PC-3 (cell line): ENCODE measurements around the gene ABHD14A. TPM values are rescaled to one million over a fixed set of nuclear protein-coding genes. Genes with fewer than 3 reads are reported as not detected.

Experiments
- ATAC-seq: fragments of 200-7000 bp; cut with Tn5 transposase; 2 replicates; pipeline ENCODE4 v1.9.1; 2020; ENCODE audit warnings: mild to moderate bottlenecking, moderate library complexity
- BruUV-seq: library from RNA; stranded (reverse); fragments of 400-500 nt; replicated peaks from 2 replicates; lab custom pipeline; 2021; lab: Mats Ljungman, UMichigan
- CTCF ChIA-PET: fragments of 300-600 bp; sonication (Branson Sonifier 250); formaldehyde crosslinking; loops from one replicate; lab custom pipeline; 2022; ENCODE audit warnings: antibody characterized with exemption; lab: Charles Lee
- POLR2A ChIA-PET: fragments of 300-600 bp; sonication (Branson Sonifier 250); formaldehyde crosslinking; loops from one replicate; lab custom pipeline; 2022; ENCODE audit warnings: antibody characterized with exemption; ENCODE audit not compliant: unreplicated experiment; lab: Charles Lee
- DNase-seq: peaks from one replicate; pipeline ENCODE4 v3.0.0-alpha.2; 2015
- H2AFZ ChIP-seq: fragments of 300-600 bp; sonication (generic); 2 replicates; pipeline ENCODE4 v1.6.0; 2016; ENCODE audit warnings: antibody characterized with exemption, low read length
- H3F3A ChIP-seq: fragments of 300-600 bp; sonication (generic); one replicate; pipeline ENCODE4 v1.6.0; 2017; ENCODE audit warnings: antibody characterized with exemption, low read length, control low read depth, mild to moderate bottlenecking; ENCODE audit not compliant: unreplicated experiment
- H3K27ac ChIP-seq: fragments of 300-600 bp; sonication (generic); 2 replicates; pipeline ENCODE4 v1.5.1; 2016; ENCODE audit warnings: mild to moderate bottlenecking, low read length
- H3K27me3 ChIP-seq: fragments of 300-600 bp; sonication (generic); 2 replicates; pipeline ENCODE4 v1.6.1; 2016; ENCODE audit warnings: low read length, mixed read lengths
- H3K36me3 ChIP-seq: fragments of 300-600 bp; sonication (generic); 2 replicates; pipeline ENCODE4 v1.6.1; 2016; ENCODE audit warnings: low read depth, mixed run types, low read length, mixed read lengths
- H3K4me1 ChIP-seq: fragments of 300-600 bp; sonication (generic); 2 replicates; pipeline ENCODE4 v1.5.1; 2016; ENCODE audit warnings: low read length; ENCODE audit not compliant: insufficient read depth
- H3K4me2 ChIP-seq: fragments of 300-600 bp; sonication (generic); 2 replicates; pipeline ENCODE4 v1.6.0; 2016; ENCODE audit warnings: low read length
- H3K4me3 ChIP-seq: fragments of 300-600 bp; sonication (generic); 2 replicates; pipeline ENCODE4 v1.5.1; 2016; ENCODE audit warnings: mild to moderate bottlenecking, low read length, mixed read lengths
- H3K79me2 ChIP-seq: fragments of 300-600 bp; sonication (generic); 2 replicates; pipeline ENCODE4 v1.6.1; 2017; ENCODE audit warnings: low read length, mixed read lengths
- H3K9ac ChIP-seq: fragments of 300-600 bp; sonication (generic); 2 replicates; pipeline ENCODE4 v1.6.0; 2016; ENCODE audit warnings: mild to moderate bottlenecking, low read length
- H3K9me2 ChIP-seq: fragments of 300-600 bp; sonication (generic); replicated peaks from 2 replicates; pipeline ENCODE4 v1.6.1; 2016; ENCODE audit warnings: mixed run types, low read length, mixed read lengths
- H3K9me3 ChIP-seq: fragments of 300-600 bp; sonication (generic); 2 replicates; pipeline ENCODE4 v1.6.1; 2016; ENCODE audit warnings: low read length, mixed read lengths
- H4K20me1 ChIP-seq: fragments of 300-600 bp; sonication (generic); 2 replicates; pipeline ENCODE4 v1.6.1; 2016; ENCODE audit warnings: low read length, mixed read lengths
- CTCF ChIP-seq: fragments of 300-600 bp; sonication (generic); conservative IDR thresholded peaks from 2 replicates; pipeline ENCODE4 v1.5.1; 2017; ENCODE audit warnings: antibody characterized with exemption, low read depth, mild to moderate bottlenecking, low read length
- EZH2 ChIP-seq: fragments of 300-600 bp; sonication (generic); IDR thresholded peaks from one replicate; pipeline ENCODE4 v1.6.1; 2017; ENCODE audit warnings: antibody characterized with exemption, mild to moderate bottlenecking, low read length; ENCODE audit not compliant: unreplicated experiment
- EZH2phosphoT487 ChIP-seq: fragments of 300-600 bp; sonication (generic); IDR thresholded peaks from 2 replicates; pipeline ENCODE4 v1.6.1; 2018; ENCODE audit warnings: mild to moderate bottlenecking, antibody characterized with exemption, low read length, borderline replicate concordance
- intact Hi-C: fragments of 100-400 bp; cut with micrococcal nuclease; formaldehyde crosslinking; loops from 2 replicates; pipeline ENCODE4 v1.9.0; 2023
- total RNA-seq: library from RNA; depleted of rRNA; stranded (reverse); fragments of >200 nt; gene quantifications from 2 replicates; pipeline ENCODE4 v1.2.3, GENCODE V29; 2014

Gene ABHD14A
- total RNA-seq, 1 experiment from 2014 or later: 23.4 TPM

GRCh38 chr3:52007291-52007690 lies 32.4 kb downstream of the ABHD14A start:
- intact Hi-C loops: no loop called here
- Histone ChIP-seq H3K4me1 (no peaks in the 10 kb centered on the region), H3K9me3 (no peaks in the 10 kb centered on the region), H3F3A (no peaks in the 10 kb centered on the region), H3K27me3 (no peaks in the 10 kb centered on the region), H3K36me3 (no peaks in the 10 kb centered on the region), H3K4me3 (no peak overlapping the region), H3K27ac (no peak overlapping the region), H3K4me2 (no peak overlapping the region), H3K79me2 (no peaks in the 10 kb centered on the region), H4K20me1 (no peaks in the 10 kb centered on the region), H3K9me2 (no peaks in the 10 kb centered on the region), H3K9ac (no peak overlapping the region), H2AFZ (no peak overlapping the region)
- ATAC-seq: no peak
- BruUV-seq: no TSS peak
- POLR2A ChIA-PET: no interaction called here
- CTCF ChIA-PET: interaction anchor here (0.6 kb wide), 1 partner anchor 239 kb away, joined by 4 read pairs; no protein-coding TSS in a partner anchor
- DNase-seq: no peak
- no peak for TF ChIP-seq EZH2
- TF ChIP-seq EZH2phosphoT487: no peak
- TF ChIP-seq CTCF: no peak

- POLR2A ChIA-PET: no interaction called here
- Histone ChIP-seq H3K36me3 (no peaks in the 10 kb centered on the region), H3F3A (no peaks in the 10 kb centered on the region), H3K9ac (no peak overlapping the region), H2AFZ (no peak overlapping the region), H4K20me1 (no peaks in the 10 kb centered on the region), H3K27ac (no peak overlapping the region), H3K4me1 (no peaks in the 10 kb centered on the region), H3K9me2 (no peaks in the 10 kb centered on the region), H3K4me2 (no peak overlapping the region), H3K9me3 (no peaks in the 10 kb centered on the region), H3K4me3 (no peak overlapping the region), H3K27me3 (no peaks in the 10 kb centered on the region), H3K79me2 (no peaks in the 10 kb centered on the region)
- no TSS peak for BruUV-seq
- TF ChIP-seq EZH2phosphoT487 (no peak), CTCF (no peak), EZH2 (no peak)
- ATAC-seq (no peak), DNase-seq (no peak)
- CTCF ChIA-PET: no interaction called here
- intact Hi-C loops: no loop called here
Observed at GRCh38 chr3:52010431-52010830, 35.6 kb downstream of the ABHD14A start.

- H3K4me3 ChIP-seq: no peak overlapping the region
- no peak overlapping the region for H3K9ac ChIP-seq
- H3K79me2 ChIP-seq: no peaks in the 10 kb centered on the region
- no peaks in the 10 kb centered on the region for H4K20me1 ChIP-seq
- H3K4me1 ChIP-seq: no peaks in the 10 kb centered on the region
- POLR2A ChIA-PET: no interaction called here
- H3F3A ChIP-seq: no peaks in the 10 kb centered on the region
- TF ChIP-seq CTCF (no peak), EZH2phosphoT487 (no peak), EZH2 (no peak)
- no peaks in the 10 kb centered on the region for H3K27me3 ChIP-seq
- intact Hi-C loops: no loop called here
- BruUV-seq: no TSS peak
- no peak overlapping the region for H3K4me2 ChIP-seq
- CTCF ChIA-PET: interaction anchor here (0.6 kb wide), 1 partner anchor 40 kb away, joined by 3 read pairs; no protein-coding TSS in a partner anchor
- no peaks in the 10 kb centered on the region for H3K9me2 ChIP-seq
- no peak for DNase-seq
- no peak overlapping the region for H2AFZ ChIP-seq
- ATAC-seq: no peak
- no peaks in the 10 kb centered on the region for H3K36me3 ChIP-seq
- H3K9me3 ChIP-seq: no peaks in the 10 kb centered on the region
- no peak overlapping the region for H3K27ac ChIP-seq
Observed at GRCh38 chr3:52012699-52013098, 37.8 kb downstream of the ABHD14A start.
